ENCODE data around the gene LAGE3.

The LAGE3 gene

GRCh38 chrX:154472685-154473632 lies 6.1 kb downstream of the LAGE3 start:
- no peaks in the 10 kb centered on the region; the same call in 1 of the 2 replicates for H3K36me3 ChIP-seq (ENCODE audit: insufficient read depth, low read length)
- H3K9me2 ChIP-seq (replicated peaks; ENCODE audit: low read depth, low read length): no peaks in the 10 kb centered on the region
- H3K4me2 ChIP-seq (ENCODE audit: low read depth, low read length, poor library complexity, severe bottlenecking): no peak overlapping the region
- H3K9me3 ChIP-seq (ENCODE audit: insufficient read depth, low read depth, low read length): no peaks in the 10 kb centered on the region
- TF ChIP-seq EZH2phosphoT487 (IDR thresholded peaks at IDR 0.05; ENCODE audit: borderline replicate concordance): no peak
- no peak for TF ChIP-seq CTCF (conservative IDR thresholded peaks at IDR 0.05; ENCODE audit: low read length)
- H3K9ac ChIP-seq (ENCODE audit: low read depth, low read length, poor library complexity, severe bottlenecking): no peak overlapping the region
- no peaks in the 10 kb centered on the region for H4K20me1 ChIP-seq (ENCODE audit: insufficient read depth, low read length, poor library complexity, severe bottlenecking)
- H3F3A ChIP-seq (ENCODE audit: low read depth): no peaks in the 10 kb centered on the region
- H3K79me2 ChIP-seq (ENCODE audit: insufficient read depth, low read length): peaks cover 3% of the 10 kb centered on the region; the same call in 1 of the 2 replicates
- H3K4me1 ChIP-seq (ENCODE audit: insufficient read depth, low read length, poor library complexity, severe bottlenecking): peaks cover 4% of the 10 kb centered on the region
- no peaks in the 10 kb centered on the region for H3K27me3 ChIP-seq (ENCODE audit: insufficient read depth, low read length, poor library complexity, severe bottlenecking)
- H3K4me3 ChIP-seq (ENCODE audit: low read length, poor library complexity, severe bottlenecking): no peak overlapping the region
- H2AFZ ChIP-seq (ENCODE audit: low read length): no peak overlapping the region

GRCh38 chrX:154471839-154472684 lies 7.0 kb downstream of the LAGE3 start:
- no peaks in the 10 kb centered on the region for H3K9me2 ChIP-seq (replicated peaks; ENCODE audit: low read depth, low read length)
- H3K9me3 ChIP-seq (ENCODE audit: insufficient read depth, low read depth, low read length): no peaks in the 10 kb centered on the region
- H3K4me1 ChIP-seq (ENCODE audit: insufficient read depth, low read length, poor library complexity, severe bottlenecking): no peaks in the 10 kb centered on the region
- H3K27me3 ChIP-seq (ENCODE audit: insufficient read depth, low read length, poor library complexity, severe bottlenecking): no peaks in the 10 kb centered on the region
- TF ChIP-seq EZH2phosphoT487 (IDR thresholded peaks at IDR 0.05; ENCODE audit: borderline replicate concordance) (no peak), CTCF (conservative IDR thresholded peaks at IDR 0.05; ENCODE audit: low read length) (no peak)
- no peak overlapping the region for H3K9ac ChIP-seq (ENCODE audit: low read depth, low read length, poor library complexity, severe bottlenecking)
- H2AFZ ChIP-seq (ENCODE audit: low read length): no peak overlapping the region
- H3F3A ChIP-seq (ENCODE audit: low read depth): no peaks in the 10 kb centered on the region
- no peak overlapping the region for H3K4me3 ChIP-seq (ENCODE audit: low read length, poor library complexity, severe bottlenecking)
- H3K36me3 ChIP-seq (ENCODE audit: insufficient read depth, low read length): no peaks in the 10 kb centered on the region; the same call in 1 of the 2 replicates
- H3K79me2 ChIP-seq (ENCODE audit: insufficient read depth, low read length): no peaks in the 10 kb centered on the region
- H4K20me1 ChIP-seq (ENCODE audit: insufficient read depth, low read length, poor library complexity, severe bottlenecking): no peaks in the 10 kb centered on the region
- H3K4me2 ChIP-seq (ENCODE audit: low read depth, low read length, poor library complexity, severe bottlenecking): no peak overlapping the region

- no peak overlapping the region for H3K4me3 ChIP-seq (ENCODE audit: low read length, poor library complexity, severe bottlenecking)
- H3K36me3 ChIP-seq (ENCODE audit: insufficient read depth, low read length): no peaks in the 10 kb centered on the region; the same call in 1 of the 2 replicates
- no peaks in the 10 kb centered on the region for H4K20me1 ChIP-seq (ENCODE audit: insufficient read depth, low read length, poor library complexity, severe bottlenecking)
- H3F3A ChIP-seq (ENCODE audit: low read depth): no peaks in the 10 kb centered on the region
- TF ChIP-seq CTCF (conservative IDR thresholded peaks at IDR 0.05; ENCODE audit: low read length): no peak
- no peak for TF ChIP-seq EZH2phosphoT487 (IDR thresholded peaks at IDR 0.05; ENCODE audit: borderline replicate concordance)
- H3K9me3 ChIP-seq (ENCODE audit: insufficient read depth, low read depth, low read length): no peaks in the 10 kb centered on the region
- no peaks in the 10 kb centered on the region for H3K79me2 ChIP-seq (ENCODE audit: insufficient read depth, low read length)
- no peaks in the 10 kb centered on the region for H3K27me3 ChIP-seq (ENCODE audit: insufficient read depth, low read length, poor library complexity, severe bottlenecking)
- H3K4me2 ChIP-seq (ENCODE audit: low read depth, low read length, poor library complexity, severe bottlenecking): no peak overlapping the region
- H3K4me1 ChIP-seq (ENCODE audit: insufficient read depth, low read length, poor library complexity, severe bottlenecking): no peaks in the 10 kb centered on the region
- no peak overlapping the region for H3K9ac ChIP-seq (ENCODE audit: low read depth, low read length, poor library complexity, severe bottlenecking)
- no peaks in the 10 kb centered on the region for H3K9me2 ChIP-seq (replicated peaks; ENCODE audit: low read depth, low read length)
- no peak overlapping the region for H2AFZ ChIP-seq (ENCODE audit: low read length)
Measured at GRCh38 chrX:154470914-154471568, 8.0 kb downstream of the LAGE3 start.

Measured in Loucy (cell line).